Skeletal muscle satellite cell (primary cell): ENCODE data around the gene DYSF.

Experiments
- H3K27me3 ChIP-seq: 2 replicates; pipeline ENCODE4 v1.7.0; 2013; ENCODE audit warnings: low read length; ENCODE audit not compliant: control insufficient read depth, insufficient read depth
- H3K36me3 ChIP-seq: 2 replicates; pipeline ENCODE4 v1.7.0; 2013; ENCODE audit warnings: mild to moderate bottlenecking, control low read depth, low read length; ENCODE audit not compliant: insufficient read depth
- H3K4me1 ChIP-seq: 2 replicates; pipeline ENCODE4 v1.7.0; 2013; ENCODE audit warnings: low read length; ENCODE audit not compliant: control insufficient read depth, insufficient read depth
- H3K4me2 ChIP-seq: 2 replicates; pipeline ENCODE4 v1.7.0; 2013; ENCODE audit warnings: mild to moderate bottlenecking, low read length
- H3K4me3 ChIP-seq: 2 replicates; pipeline ENCODE4 v1.7.0; 2013; ENCODE audit warnings: low read length
- H3K9ac ChIP-seq: 2 replicates; pipeline ENCODE4 v1.7.0; 2013; ENCODE audit warnings: mild to moderate bottlenecking, low read depth, low read length, moderate library complexity
- H3K9me3 ChIP-seq: replicated peaks from 2 replicates; pipeline ENCODE4 v1.7.0; 2013; ENCODE audit warnings: mild to moderate bottlenecking, control low read depth, low read length

The DYSF gene

DNA sequence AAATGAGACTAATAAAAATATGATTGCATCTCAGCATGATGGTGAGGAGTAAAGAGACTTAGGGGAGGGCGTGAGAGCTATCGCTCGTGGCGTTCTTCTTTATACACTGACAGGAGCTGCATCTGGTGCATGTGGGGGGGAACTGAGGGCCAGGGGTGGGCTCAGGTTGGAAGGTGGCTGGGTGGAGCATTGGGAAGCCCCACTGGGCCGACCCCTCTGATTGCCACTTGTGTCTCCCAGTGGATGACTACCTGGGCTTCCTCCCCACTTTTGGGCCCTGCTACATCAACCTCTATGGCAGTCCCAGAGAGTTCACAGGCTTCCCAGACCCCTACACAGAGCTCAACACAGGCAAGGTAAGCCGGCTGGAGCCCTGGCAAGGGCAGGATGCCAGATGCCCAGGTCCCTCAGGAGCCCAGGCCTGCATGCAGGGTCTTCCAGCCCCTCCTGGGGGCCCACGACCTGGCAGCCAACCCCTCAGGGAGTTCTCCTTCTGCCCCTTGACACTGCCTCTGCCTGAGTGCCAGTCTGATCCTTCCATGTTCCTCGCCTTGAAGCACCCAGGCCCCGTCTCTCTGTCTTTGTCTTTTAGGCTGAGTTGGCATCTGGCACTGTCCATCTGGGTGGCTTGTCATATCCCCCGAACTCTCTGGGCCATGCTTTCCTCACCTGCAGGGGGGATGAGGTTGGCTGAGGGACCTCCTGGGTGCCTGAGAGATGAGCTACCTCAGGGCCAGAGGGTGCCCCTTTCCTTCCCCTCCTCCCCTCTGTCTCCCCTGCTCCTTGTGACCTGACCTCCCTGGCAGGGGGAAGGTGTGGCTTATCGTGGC, 97.7 kb downstream of the DYSF start:
- Histone ChIP-seq H3K4me2 (no peak overlapping the region), H3K9me3 (no peaks in the 10 kb centered on the region), H3K4me1 (no peaks in the 10 kb centered on the region), H3K36me3 (no peaks in the 10 kb centered on the region), H3K27me3 (peaks cover 6% of the 10 kb centered on the region), H3K4me3 (no peak overlapping the region), H3K9ac (no peak overlapping the region)

GRCh38 chr2:71551631-71551915, 98.2 kb downstream of the DYSF start:
- Histone ChIP-seq H3K4me2 (no peak overlapping the region), H3K9ac (no peak overlapping the region), H3K36me3 (no peaks in the 10 kb centered on the region), H3K27me3 (peaks cover 2% of the 10 kb centered on the region), H3K9me3 (no peaks in the 10 kb centered on the region), H3K4me1 (no peaks in the 10 kb centered on the region), H3K4me3 (no peak overlapping the region)

DNA sequence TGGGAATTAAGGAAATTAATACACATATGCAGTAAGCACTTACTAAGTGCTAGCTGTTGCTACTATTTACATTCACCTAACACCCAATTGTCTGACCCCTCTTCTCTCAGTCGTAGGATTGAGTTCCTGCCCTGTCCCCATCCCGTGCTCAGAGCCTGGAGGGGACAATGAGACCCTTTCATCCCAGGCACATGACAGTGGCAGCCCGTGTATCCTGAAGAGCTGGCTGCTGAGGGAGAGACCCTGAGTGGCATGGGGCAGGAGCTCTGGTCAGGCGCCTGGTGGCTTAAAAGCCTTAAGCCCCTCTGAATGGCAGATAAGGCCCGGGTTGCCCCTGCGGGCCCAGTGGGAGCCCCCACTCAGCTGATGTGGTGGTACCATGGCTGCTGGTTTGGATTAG, 99.0 kb downstream of the DYSF start:
- H3K9ac ChIP-seq = no peak overlapping the region
- H3K4me3 ChIP-seq = no peak overlapping the region
- H3K9me3 ChIP-seq = no peaks in the 10 kb centered on the region
- no peaks in the 10 kb centered on the region for H3K36me3 ChIP-seq
- no peaks in the 10 kb centered on the region for H3K27me3 ChIP-seq
- H3K4me2 ChIP-seq = no peak overlapping the region
- H3K4me1 ChIP-seq = no peaks in the 10 kb centered on the region

DNA sequence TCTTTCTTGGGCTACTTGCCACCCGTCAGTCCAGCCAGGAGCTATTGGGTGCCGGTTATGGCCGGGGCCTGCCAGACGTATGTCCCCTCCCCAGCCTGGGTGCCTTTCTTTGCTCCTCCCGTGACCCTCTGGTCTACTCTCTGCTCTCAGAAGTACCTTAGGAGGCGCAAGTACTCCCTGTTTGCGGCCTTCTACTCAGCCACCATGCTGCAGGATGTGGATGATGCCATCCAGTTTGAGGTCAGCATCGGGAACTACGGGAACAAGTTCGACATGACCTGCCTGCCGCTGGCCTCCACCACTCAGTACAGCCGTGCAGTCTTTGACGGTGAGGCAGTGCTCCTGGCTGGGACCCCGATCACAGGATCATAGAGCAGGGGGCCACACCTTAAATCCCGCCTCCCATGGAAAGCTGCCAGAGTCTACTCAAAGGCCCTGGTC, 99.5 kb downstream of the DYSF start:
- Histone ChIP-seq H3K4me1 (no peaks in the 10 kb centered on the region), H3K27me3 (no peaks in the 10 kb centered on the region), H3K9ac (no peak overlapping the region), H3K4me2 (no peak overlapping the region), H3K4me3 (no peak overlapping the region), H3K9me3 (no peaks in the 10 kb centered on the region), H3K36me3 (no peaks in the 10 kb centered on the region)

DNA sequence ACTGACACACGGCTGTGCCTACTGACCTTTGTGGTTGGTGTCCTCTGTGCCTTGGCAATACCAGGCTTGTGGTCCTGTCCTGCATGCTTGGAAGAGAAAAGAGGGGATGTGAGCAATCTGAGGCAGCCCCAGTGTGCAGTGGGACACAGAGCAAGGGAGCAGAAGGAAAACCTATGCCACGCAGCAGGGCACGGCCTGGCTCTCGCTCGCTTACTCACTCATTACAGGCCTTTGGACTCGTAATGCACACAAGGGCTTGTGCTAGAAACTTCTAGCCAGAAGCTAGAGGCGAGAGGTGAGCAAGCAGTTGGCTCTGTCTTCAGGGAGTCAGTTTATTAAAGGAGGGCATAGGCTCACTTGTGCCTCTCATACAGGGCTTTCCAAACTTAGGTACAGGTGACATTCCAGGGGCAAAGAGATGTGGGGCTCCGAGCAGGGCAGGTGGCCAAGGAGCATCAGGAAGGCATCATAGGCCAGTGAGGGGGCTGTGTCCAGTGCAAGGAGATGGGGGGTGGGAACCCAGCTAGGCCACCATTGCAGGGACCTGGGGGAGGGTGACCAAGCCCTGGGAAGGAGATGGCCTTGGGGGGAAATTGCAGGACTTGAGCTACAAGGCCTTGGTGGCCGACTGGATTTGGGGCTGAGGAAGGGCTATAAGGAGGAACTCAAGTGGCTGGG, 100.8 kb downstream of the DYSF start:
- no peak overlapping the region for H3K4me2 ChIP-seq
- no peaks in the 10 kb centered on the region for H3K36me3 ChIP-seq
- H3K9me3 ChIP-seq = no peaks in the 10 kb centered on the region
- no peak overlapping the region for H3K4me3 ChIP-seq
- H3K4me1 ChIP-seq = no peaks in the 10 kb centered on the region
- no peaks in the 10 kb centered on the region for H3K27me3 ChIP-seq
- H3K9ac ChIP-seq = no peak overlapping the region

DNA sequence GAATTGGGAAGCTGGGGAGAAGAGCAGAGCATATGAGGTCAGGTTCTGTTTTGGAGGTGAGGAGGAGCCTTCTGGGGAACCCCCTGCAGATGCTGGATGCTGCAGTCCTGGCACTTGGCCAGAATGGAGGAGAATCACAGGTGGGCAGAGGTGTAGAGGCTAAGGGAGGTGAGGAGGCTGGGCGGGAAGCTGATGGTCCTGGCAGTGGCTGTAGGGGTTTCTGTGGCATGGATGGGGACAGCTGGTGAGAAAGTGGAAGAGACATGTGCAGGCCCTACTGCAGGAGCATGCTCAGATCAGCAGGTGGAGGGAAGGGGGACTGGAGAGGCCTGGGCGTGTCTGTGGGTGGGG, 101.3 kb downstream of the DYSF start:
- H3K36me3 ChIP-seq = no peaks in the 10 kb centered on the region
- no peak overlapping the region for H3K4me2 ChIP-seq
- H3K4me3 ChIP-seq = no peak overlapping the region
- no peaks in the 10 kb centered on the region for H3K9me3 ChIP-seq
- H3K4me1 ChIP-seq = no peaks in the 10 kb centered on the region
- H3K9ac ChIP-seq = no peak overlapping the region
- H3K27me3 ChIP-seq = peaks cover 4% of the 10 kb centered on the region

DNA sequence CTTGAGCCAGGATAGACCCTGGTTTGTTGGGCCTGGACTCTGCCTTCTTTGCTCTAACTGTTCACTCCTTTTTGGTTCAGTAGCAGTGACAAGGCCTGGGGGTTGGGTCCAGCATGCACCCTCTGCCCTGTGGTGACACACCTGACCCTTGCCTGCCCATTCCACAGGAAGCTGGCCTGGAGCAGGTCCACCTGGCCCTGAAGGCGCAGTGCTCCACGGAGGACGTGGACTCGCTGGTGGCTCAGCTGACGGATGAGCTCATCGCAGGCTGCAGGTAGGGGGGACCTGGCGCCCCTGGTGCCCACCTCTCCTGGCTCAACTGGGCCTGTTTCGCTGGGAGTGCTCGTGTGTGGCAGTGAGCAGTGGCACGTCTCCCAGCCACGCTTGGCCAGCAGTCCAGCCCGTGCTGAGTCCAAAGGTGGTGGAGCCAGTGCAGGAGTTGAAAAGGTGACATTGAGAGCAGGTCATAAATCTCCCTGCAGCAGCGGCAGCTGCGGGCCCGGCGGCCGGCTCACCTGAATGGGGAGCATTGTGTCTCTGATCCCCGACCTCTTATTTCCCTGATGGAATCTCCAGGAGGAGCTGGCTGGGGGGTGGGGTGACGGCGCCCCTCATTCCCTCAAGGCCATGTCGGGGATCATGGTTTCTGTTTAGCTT, 102.6 kb downstream of the DYSF start:
- Histone ChIP-seq H3K36me3 (no peaks in the 10 kb centered on the region), H3K4me1 (no peaks in the 10 kb centered on the region), H3K9ac (no peak overlapping the region), H3K4me2 (no peak overlapping the region), H3K4me3 (no peak overlapping the region), H3K9me3 (no peaks in the 10 kb centered on the region), H3K27me3 (peaks cover 5% of the 10 kb centered on the region)

GRCh38 chr2:71556692-71557250, 103.4 kb downstream of the DYSF start:
- no peak overlapping the region for H3K4me2 ChIP-seq
- H3K4me1 ChIP-seq = no peaks in the 10 kb centered on the region
- H3K27me3 ChIP-seq = peaks cover 5% of the 10 kb centered on the region
- H3K36me3 ChIP-seq = no peaks in the 10 kb centered on the region
- no peak overlapping the region for H3K4me3 ChIP-seq
- H3K9me3 ChIP-seq = no peaks in the 10 kb centered on the region
- no peak overlapping the region for H3K9ac ChIP-seq

DNA sequence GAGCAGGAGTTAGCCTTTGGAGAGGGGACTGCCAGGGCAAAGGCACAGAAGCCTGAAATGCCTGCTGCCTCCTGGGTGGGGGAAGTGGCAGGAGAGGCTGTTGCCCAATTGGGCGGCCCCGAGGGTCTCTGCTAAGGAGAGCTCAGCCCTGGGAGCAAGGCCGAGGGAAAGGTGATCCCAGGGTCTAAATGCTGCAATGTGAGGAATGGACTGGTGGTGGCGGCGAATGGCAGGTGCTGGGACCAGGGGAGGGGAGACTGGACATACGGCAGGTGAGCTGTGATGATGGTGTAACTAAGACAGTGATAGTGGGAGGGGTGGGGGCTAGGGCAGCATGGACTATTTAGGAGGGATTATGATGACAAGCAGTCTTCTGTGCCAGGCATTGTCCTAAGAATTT, 104.0 kb downstream of the DYSF start:
- Histone ChIP-seq H3K9me3 (no peaks in the 10 kb centered on the region), H3K9ac (no peak overlapping the region), H3K4me2 (no peak overlapping the region), H3K4me3 (no peak overlapping the region), H3K27me3 (peaks cover 5% of the 10 kb centered on the region), H3K36me3 (no peaks in the 10 kb centered on the region), H3K4me1 (no peaks in the 10 kb centered on the region)

GRCh38 chr2:71558300-71559051, 105.1 kb downstream of the DYSF start:
- H3K4me1 ChIP-seq = peaks cover 2% of the 10 kb centered on the region
- H3K36me3 ChIP-seq = no peaks in the 10 kb centered on the region
- H3K9me3 ChIP-seq = no peaks in the 10 kb centered on the region
- H3K4me2 ChIP-seq = no peak overlapping the region
- no peak overlapping the region for H3K4me3 ChIP-seq
- no peak overlapping the region for H3K9ac ChIP-seq
- peaks cover 5% of the 10 kb centered on the region for H3K27me3 ChIP-seq
